GM12878 (cell line): ENCODE data around the gene CAMK1. TPM values are rescaled to one million over a fixed set of nuclear protein-coding genes. Genes with fewer than 3 reads are reported as not detected.

Source experiments
- BACH1 ChIP-seq: fragments of 450-650 bp; IDR thresholded peaks from 2 replicates; pipeline ENCODE4 v1.6.1; 2017; ENCODE audit warnings: mild to moderate bottlenecking, borderline replicate concordance
- EP300 ChIP-seq, 2 experiments: fragments of 150-350 bp in 1 of 2; IDR thresholded peaks; 2 replicates each; pipeline ENCODE4 v1.6.1; 2011 to 2012; ENCODE audit warnings: low read depth in 2 of 2, low read length in 2 of 2, borderline replicate concordance in 1 of 2, improper control_type of control experiment in 1 of 2, inconsistent platforms in 1 of 2; ENCODE audit not compliant: control insufficient read depth in 1 of 2
- IKZF1 ChIP-seq: fragments of 450-650 bp; conservative IDR thresholded peaks from 2 replicates; pipeline ENCODE4 v1.6.1; 2017; ENCODE audit warnings: antibody characterized with exemption, mild to moderate bottlenecking
- MEF2A ChIP-seq: IDR thresholded peaks from 2 replicates; pipeline ENCODE4 v1.6.1; 2011; ENCODE audit warnings: low read depth, mild to moderate bottlenecking, low read length, moderate library complexity; ENCODE audit not compliant: insufficient read depth
- NFYA ChIP-seq: IDR thresholded peaks from 2 replicates; pipeline ENCODE4 v1.6.1; 2011; ENCODE audit warnings: low read depth, mild to moderate bottlenecking, low read length, improper control_type of control experiment, borderline replicate concordance
- NR2C1 ChIP-seq: fragments of 450-650 bp; IDR thresholded peaks from 2 replicates; pipeline ENCODE4 v1.6.1; 2017; ENCODE audit warnings: antibody characterized with exemption, mild to moderate bottlenecking, moderate library complexity
- TARDBP ChIP-seq: IDR thresholded peaks from 2 replicates; pipeline ENCODE4 v1.6.1; 2016; ENCODE audit warnings: borderline replicate concordance
- ZBTB40 ChIP-seq: fragments of 450-650 bp; IDR thresholded peaks from 2 replicates; pipeline ENCODE4 v1.6.1; 2016; ENCODE audit warnings: mild to moderate bottlenecking, moderate library complexity, borderline replicate concordance
- ZNF592 ChIP-seq: fragments of 450-650 bp; IDR thresholded peaks from 2 replicates; pipeline ENCODE4 v1.6.1; 2017; ENCODE audit warnings: mild to moderate bottlenecking, moderate library complexity
- polyA plus RNA-seq, 11 experiments: library from polyadenylated mRNA; depleted of rRNA in 4 of 11; unstranded in 6 of 11; stranded (reverse) in 5 of 11; fragments of >200 nt; fragmentation: Nextera tagmentation in 4 of 11; fragmentation: Illumina TruSeq in 1 of 11; extraction: Ambion mirVana in 4 of 11; extraction: Trizol in 1 of 11; gene quantifications; 1 replicate in 1 of 11; 2 replicates in 10 of 11; pipeline versions ENCODE4 v1.2.1 to v1.2.3, GENCODE V29; 2011 to 2016; ENCODE audit warnings: inconsistent platforms in 2 of 11, missing spikeins in 2 of 11, low read depth in 1 of 11
- total RNA-seq, 4 experiments: library from RNA; depleted of rRNA in 3 of 4; stranded (reverse); fragments of >200 nt in 3 of 4; fragmentation: Illumina TruSeq in 1 of 4; extraction: Trizol in 1 of 4; gene quantifications; 2 replicates each; pipeline versions ENCODE4 v1.2.1 to v1.2.3, GENCODE V29; 2013 to 2021
- TF ChIP-seq, protein P1 (sequence below): fragments of 450-650 bp; formaldehyde crosslinking; IDR thresholded peaks from 2 replicates; pipeline ENCODE4 v1.4.0; 2022; ENCODE audit warnings: mild to moderate bottlenecking, moderate library complexity
- TF ChIP-seq, protein P2 (sequence below): fragments of 450-650 bp; IDR thresholded peaks from 2 replicates; pipeline ENCODE4 v1.6.1; 2018; ENCODE audit warnings: mild to moderate bottlenecking, low read depth, moderate library complexity; ENCODE audit not compliant: partially characterized antibody

Gene CAMK1
- total and polyA plus RNA-seq, 10 of the 15 experiments (the other 5 are each of a cell fraction or from before 2014, with no cell fraction given): 0.24 to 2.1 (median 0.51) TPM; not detected in 2

DNA sequence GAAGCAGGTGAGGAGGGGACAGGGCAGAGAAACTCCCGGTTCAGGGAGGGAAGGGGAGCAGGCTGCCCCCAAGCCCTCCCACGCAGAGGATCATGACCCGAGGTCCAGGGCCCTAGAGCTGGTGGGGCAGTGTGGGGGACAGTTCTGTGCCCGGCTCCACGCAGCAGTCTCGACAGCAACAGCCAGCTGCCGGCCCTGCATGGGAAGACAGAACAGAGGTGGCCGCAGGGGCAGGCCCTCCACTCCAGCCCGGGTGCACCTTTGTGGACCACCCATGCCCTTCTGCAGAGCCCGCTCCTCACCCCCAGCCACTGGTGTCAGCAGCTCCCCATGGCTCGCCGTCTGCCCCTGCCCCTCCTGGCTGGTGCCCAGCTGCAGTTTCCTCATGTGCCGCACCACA is 12.3 kb downstream of the CAMK1 start (continued):
- TF ChIP-seq ZNF592 (no peak), EP300 (IDR thresholded peaks at IDR 0.05; ENCODE audit: borderline replicate concordance in 1 of 2, control insufficient read depth in 1 of 2, low read depth in 2 of 2, low read length in 2 of 2) (no peak), ZBTB40 (no peak), IKZF1 (no peak), NFYA (no peak), MEF2A (no peak), NR2C1 (no peak), BACH1 (no peak), TARDBP (no peak)
- TF ChIP-seq, protein P1, sequence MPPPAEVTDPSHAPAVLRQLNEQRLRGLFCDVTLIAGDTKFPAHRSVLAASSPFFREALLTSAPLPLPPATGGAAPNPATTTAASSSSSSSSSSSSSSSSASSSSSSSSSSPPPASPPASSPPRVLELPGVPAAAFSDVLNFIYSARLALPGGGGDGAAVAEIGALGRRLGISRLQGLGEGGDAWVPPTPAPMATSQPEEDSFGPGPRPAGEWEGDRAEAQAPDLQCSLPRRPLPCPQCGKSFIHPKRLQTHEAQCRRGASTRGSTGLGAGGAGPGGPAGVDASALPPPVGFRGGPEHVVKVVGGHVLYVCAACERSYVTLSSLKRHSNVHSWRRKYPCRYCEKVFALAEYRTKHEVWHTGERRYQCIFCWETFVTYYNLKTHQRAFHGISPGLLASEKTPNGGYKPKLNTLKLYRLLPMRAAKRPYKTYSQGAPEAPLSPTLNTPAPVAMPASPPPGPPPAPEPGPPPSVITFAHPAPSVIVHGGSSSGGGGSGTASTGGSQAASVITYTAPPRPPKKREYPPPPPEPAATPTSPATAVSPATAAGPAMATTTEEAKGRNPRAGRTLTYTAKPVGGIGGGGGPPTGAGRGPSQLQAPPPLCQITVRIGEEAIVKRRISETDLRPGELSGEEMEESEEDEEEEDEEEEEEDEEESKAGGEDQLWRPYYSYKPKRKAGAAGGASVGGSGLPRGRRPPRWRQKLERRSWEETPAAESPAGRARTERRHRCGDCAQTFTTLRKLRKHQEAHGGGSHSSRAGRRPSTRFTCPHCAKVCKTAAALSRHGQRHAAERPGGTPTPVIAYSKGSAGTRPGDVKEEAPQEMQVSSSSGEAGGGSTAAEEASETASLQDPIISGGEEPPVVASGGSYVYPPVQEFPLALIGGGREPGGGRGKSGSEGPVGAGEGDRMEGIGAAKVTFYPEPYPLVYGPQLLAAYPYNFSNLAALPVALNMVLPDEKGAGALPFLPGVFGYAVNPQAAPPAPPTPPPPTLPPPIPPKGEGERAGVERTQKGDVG (CRISPR knock-in tag): no peak
- TF ChIP-seq, protein P2, sequence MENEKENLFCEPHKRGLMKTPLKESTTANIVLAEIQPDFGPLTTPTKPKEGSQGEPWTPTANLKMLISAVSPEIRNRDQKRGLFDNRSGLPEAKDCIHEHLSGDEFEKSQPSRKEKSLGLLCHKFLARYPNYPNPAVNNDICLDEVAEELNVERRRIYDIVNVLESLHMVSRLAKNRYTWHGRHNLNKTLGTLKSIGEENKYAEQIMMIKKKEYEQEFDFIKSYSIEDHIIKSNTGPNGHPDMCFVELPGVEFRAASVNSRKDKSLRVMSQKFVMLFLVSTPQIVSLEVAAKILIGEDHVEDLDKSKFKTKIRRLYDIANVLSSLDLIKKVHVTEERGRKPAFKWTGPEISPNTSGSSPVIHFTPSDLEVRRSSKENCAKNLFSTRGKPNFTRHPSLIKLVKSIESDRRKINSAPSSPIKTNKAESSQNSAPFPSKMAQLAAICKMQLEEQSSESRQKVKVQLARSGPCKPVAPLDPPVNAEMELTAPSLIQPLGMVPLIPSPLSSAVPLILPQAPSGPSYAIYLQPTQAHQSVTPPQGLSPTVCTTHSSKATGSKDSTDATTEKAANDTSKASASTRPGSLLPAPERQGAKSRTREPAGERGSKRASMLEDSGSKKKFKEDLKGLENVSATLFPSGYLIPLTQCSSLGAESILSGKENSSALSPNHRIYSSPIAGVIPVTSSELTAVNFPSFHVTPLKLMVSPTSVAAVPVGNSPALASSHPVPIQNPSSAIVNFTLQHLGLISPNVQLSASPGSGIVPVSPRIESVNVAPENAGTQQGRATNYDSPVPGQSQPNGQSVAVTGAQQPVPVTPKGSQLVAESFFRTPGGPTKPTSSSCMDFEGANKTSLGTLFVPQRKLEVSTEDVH: no peak
